ENCODE measurements around the gene UGP2.
"Not testable (repeated sequence)": the region's sequence is repeated elsewhere in the genome, so short reads cannot be mapped to it uniquely, and the experiment has no call there.

DNA sequence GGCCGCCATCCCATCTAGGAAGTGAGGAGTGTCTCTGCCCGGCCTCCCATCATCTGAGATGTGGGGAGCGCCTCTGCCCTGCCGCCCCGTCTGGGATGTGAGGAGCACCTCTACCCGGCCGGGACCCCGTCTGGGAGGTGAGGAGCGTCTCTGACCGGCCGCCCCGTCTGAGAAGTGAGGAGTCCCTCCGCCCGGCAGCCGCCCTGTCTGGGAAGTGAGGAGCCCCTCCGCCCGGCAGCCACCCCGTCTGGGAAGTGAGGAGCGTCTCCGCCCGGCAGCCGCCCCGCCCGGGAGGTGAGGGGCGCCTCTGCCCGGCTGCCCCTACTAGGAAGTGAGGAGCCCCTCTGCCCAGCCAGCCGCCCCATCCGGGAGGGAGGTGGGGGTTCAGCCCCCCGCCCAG, 32.8 kb upstream of the UGP2 start:
- TF ChIP-seq YY1 (IDR thresholded peaks at IDR 0.05; ENCODE audit: insufficient read depth, insufficient read length); ZNF274 (IDR thresholded peaks at IDR 0.05; ENCODE audit: low read depth, low read length); SUZ12 (IDR thresholded peaks at IDR 0.05; ENCODE audit: extremely low read depth, insufficient read depth, insufficient read length): not testable (repeated sequence)

Measured in NT2/D1 (cell line).